OCI-LY1 (cell line): ENCODE measurements around the gene LDLRAD3.

ENCODE experiments used
- H2AFZ ChIP-seq: fragments of 200-600 bp; sonication (generic), shearing (Covaris generic); 2 replicates; pipeline ENCODE4 v1.6.0; 2014; ENCODE audit warnings: antibody characterized with exemption, mild to moderate bottlenecking, low read length
- H3F3A ChIP-seq: fragments of 200-600 bp; sonication (generic), shearing (Covaris generic); 2 replicates; pipeline ENCODE4 v1.6.0; 2014; ENCODE audit warnings: mild to moderate bottlenecking, antibody characterized with exemption, low read length, moderate library complexity; ENCODE audit not compliant: insufficient read depth
- H3K27ac ChIP-seq: fragments of 200-600 bp; sonication (generic); 2 replicates; pipeline ENCODE4 v1.5.1; 2014; ENCODE audit warnings: low read length, mixed run types, mild to moderate bottlenecking, low read depth; ENCODE audit not compliant: poor library complexity, severe bottlenecking
- H3K27me3 ChIP-seq: fragments of 200-600 bp; sonication (generic); 2 replicates; pipeline ENCODE4 v1.6.0; 2014; ENCODE audit warnings: antibody characterized with exemption, mild to moderate bottlenecking, low read length, moderate library complexity; ENCODE audit not compliant: insufficient read depth
- H3K36me3 ChIP-seq: fragments of 200-600 bp; sonication (generic); 2 replicates; pipeline ENCODE4 v1.6.1; 2014; ENCODE audit warnings: mild to moderate bottlenecking, antibody characterized with exemption, low read length, moderate library complexity, mixed read lengths; ENCODE audit not compliant: insufficient read depth
- H3K4me1 ChIP-seq: fragments of 200-600 bp; sonication (generic); 2 replicates; pipeline ENCODE4 v1.5.1; 2014; ENCODE audit warnings: mild to moderate bottlenecking, low read length, moderate library complexity; ENCODE audit not compliant: insufficient read depth, severe bottlenecking
- H3K4me2 ChIP-seq: fragments of 200-600 bp; sonication (generic), shearing (Covaris generic); 2 replicates; pipeline ENCODE4 v1.6.1; 2014; ENCODE audit warnings: low read length
- H3K4me3 ChIP-seq: fragments of 200-600 bp; sonication (generic); 2 replicates; pipeline ENCODE4 v1.5.1; 2014; ENCODE audit warnings: low read length, low read depth, mild to moderate bottlenecking, mixed read lengths; ENCODE audit not compliant: poor library complexity, severe bottlenecking
- H3K79me2 ChIP-seq: fragments of 200-600 bp; shearing (Covaris generic); 2 replicates; pipeline ENCODE4 v1.6.1; 2016; ENCODE audit warnings: mixed run types, low read length, mixed read lengths; ENCODE audit not compliant: insufficient read depth
- H3K9ac ChIP-seq: fragments of 200-600 bp; sonication (generic), shearing (Covaris generic); 2 replicates; pipeline ENCODE4 v1.6.1; 2014; ENCODE audit warnings: mild to moderate bottlenecking, low read length, mixed read lengths
- H3K9me2 ChIP-seq: fragments of 200-600 bp; sonication (generic), shearing (Covaris generic); 2 replicates; pipeline ENCODE4 v1.6.1; 2014; ENCODE audit warnings: low read depth, mild to moderate bottlenecking, low read length, mixed read lengths
- H3K9me3 ChIP-seq: fragments of 200-600 bp; shearing (Covaris generic); 2 replicates; pipeline ENCODE4 v1.6.1; 2014; ENCODE audit warnings: low read length, mixed read lengths
- H4K20me1 ChIP-seq: fragments of 200-600 bp; sonication (generic), shearing (Covaris generic); 2 replicates; pipeline ENCODE4 v1.6.0; 2016; ENCODE audit warnings: mild to moderate bottlenecking, low read length; ENCODE audit not compliant: insufficient read depth
- CTCF ChIP-seq: fragments of 200-600 bp; sonication (generic), shearing (Covaris generic); IDR thresholded peaks from 2 replicates; pipeline ENCODE4 v1.5.1; 2017; ENCODE audit warnings: mild to moderate bottlenecking, antibody characterized with exemption, low read length, moderate library complexity, mixed read lengths
- EZH2 ChIP-seq: fragments of 200-600 bp; sonication (generic), shearing (Covaris generic); IDR thresholded peaks from 2 replicates; pipeline ENCODE4 v1.8.0; 2017; ENCODE audit warnings: borderline replicate concordance, mixed run types, mild to moderate bottlenecking, antibody characterized with exemption, low read length, moderate library complexity, mixed read lengths

The LDLRAD3 gene

GRCh38 chr11:35935390-35935789 lies 8.5 kb upstream of the LDLRAD3 start:
- Histone ChIP-seq H3K79me2 (no peaks in the 10 kb centered on the region), H3K36me3 (no peaks in the 10 kb centered on the region), H3K27me3 (no peaks in the 10 kb centered on the region), H3F3A (no peaks in the 10 kb centered on the region), H4K20me1 (no peaks in the 10 kb centered on the region), H3K4me3 (no peak overlapping the region), H3K9ac (no peak overlapping the region), H3K9me2 (no peaks in the 10 kb centered on the region), H2AFZ (no peak overlapping the region), H3K27ac (no peak overlapping the region), H3K9me3 (no peaks in the 10 kb centered on the region), H3K4me2 (no peak overlapping the region), H3K4me1 (no peaks in the 10 kb centered on the region)
- no peak for TF ChIP-seq CTCF
- TF ChIP-seq EZH2: no peak

- Histone ChIP-seq H3K27ac (no peak overlapping the region), H3K27me3 (no peaks in the 10 kb centered on the region), H2AFZ (no peak overlapping the region), H3K79me2 (no peaks in the 10 kb centered on the region), H3K4me2 (no peak overlapping the region), H4K20me1 (no peaks in the 10 kb centered on the region), H3K4me1 (no peaks in the 10 kb centered on the region), H3K9me2 (no peaks in the 10 kb centered on the region), H3K4me3 (no peak overlapping the region), H3K36me3 (no peaks in the 10 kb centered on the region), H3K9ac (no peak overlapping the region), H3F3A (no peaks in the 10 kb centered on the region), H3K9me3 (no peaks in the 10 kb centered on the region)
- no peak for TF ChIP-seq CTCF
- no peak for TF ChIP-seq EZH2
Observed at GRCh38 chr11:35937111-35937510, 6.8 kb upstream of the LDLRAD3 start.

GRCh38 chr11:35937700-35938099 lies 6.2 kb upstream of the LDLRAD3 start:
- Histone ChIP-seq H2AFZ (no peak overlapping the region), H3K9me3 (no peaks in the 10 kb centered on the region), H3K4me2 (no peak overlapping the region), H4K20me1 (no peaks in the 10 kb centered on the region), H3K79me2 (no peaks in the 10 kb centered on the region), H3K36me3 (no peaks in the 10 kb centered on the region), H3F3A (no peaks in the 10 kb centered on the region), H3K9me2 (no peaks in the 10 kb centered on the region), H3K9ac (no peak overlapping the region), H3K4me1 (no peaks in the 10 kb centered on the region), H3K4me3 (no peak overlapping the region), H3K27me3 (no peaks in the 10 kb centered on the region), H3K27ac (no peak overlapping the region)
- TF ChIP-seq CTCF: no peak
- no peak for TF ChIP-seq EZH2
